Effector memory CD4-positive, alpha-beta T cell (primary cell): Measurements from ENCODE around the gene BCL2L13.
A peak's percentile ranks its signal among the peaks of the same experiment; 100 is the strongest.

Source experiments
- DNase-seq, 3 donors: peaks; one replicate each; pipeline ENCODE4 v3.0.0-alpha.2; 2020
- H3K27ac ChIP-seq: 2 replicates; pipeline ENCODE4 v1.7.0; 2013; ENCODE audit warnings: mild to moderate bottlenecking, low read length, moderate library complexity; ENCODE audit not compliant: insufficient read depth, poor library complexity, severe bottlenecking
- H3K27me3 ChIP-seq: replicated peaks from 2 replicates; pipeline ENCODE4 v1.7.0; 2013; ENCODE audit warnings: mild to moderate bottlenecking, low read length; ENCODE audit not compliant: insufficient read depth, control insufficient read depth, poor library complexity, severe bottlenecking
- H3K36me3 ChIP-seq: 2 replicates; pipeline ENCODE4 v1.7.0; 2013; ENCODE audit warnings: mild to moderate bottlenecking, low read length, moderate library complexity; ENCODE audit not compliant: control insufficient read depth, insufficient read depth
- H3K4me1 ChIP-seq: 2 replicates; pipeline ENCODE4 v1.7.0; 2013; ENCODE audit warnings: low read length, mild to moderate bottlenecking; ENCODE audit not compliant: control insufficient read depth, insufficient read depth, poor library complexity, severe bottlenecking
- H3K4me3 ChIP-seq: 2 replicates; pipeline ENCODE4 v1.7.0; 2013; ENCODE audit warnings: low read length, low read depth, mild to moderate bottlenecking; ENCODE audit not compliant: insufficient read depth, poor library complexity, severe bottlenecking
- H3K9me3 ChIP-seq: 2 replicates; pipeline ENCODE4 v1.7.0; 2013; ENCODE audit warnings: mild to moderate bottlenecking, low read length, moderate library complexity; ENCODE audit not compliant: control insufficient read depth

Gene BCL2L13

DNA sequence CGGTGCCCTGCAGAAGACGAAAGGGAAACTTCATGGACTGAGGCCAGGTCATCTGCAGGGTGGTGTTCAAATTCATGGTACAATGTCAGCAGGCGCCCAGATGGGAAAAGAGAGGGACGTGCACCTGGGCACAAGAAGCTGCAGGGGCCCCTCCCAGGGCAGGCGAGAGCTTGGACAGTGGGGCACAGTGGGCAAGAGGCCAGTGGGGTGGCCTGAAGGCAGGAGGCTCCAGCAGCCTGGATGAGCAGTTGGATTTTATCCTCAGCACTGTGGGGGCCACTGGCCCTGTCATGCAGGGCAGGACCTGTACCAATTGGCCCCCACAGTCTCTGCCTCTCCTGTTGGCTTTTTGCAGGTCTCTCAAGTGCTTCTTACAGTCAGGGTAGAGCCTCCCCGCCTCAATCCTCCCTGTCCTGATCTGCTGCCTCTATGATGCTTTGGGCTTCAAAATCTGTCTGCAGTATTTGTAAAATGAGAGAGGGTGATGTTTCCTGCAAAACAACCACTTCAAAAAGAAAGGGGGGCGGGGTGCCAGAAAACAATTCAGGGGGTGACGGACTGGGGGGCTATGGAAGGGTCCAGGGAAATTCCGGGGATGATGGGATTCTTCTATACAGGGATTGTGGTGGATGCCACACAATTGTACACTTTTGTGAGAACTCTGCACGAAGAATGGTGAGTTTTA lies 137.4 kb downstream of the BCL2L13 start:
- H3K4me3 ChIP-seq: no peak overlapping the region
- H3K4me1 ChIP-seq: peaks cover 74% of the 10 kb centered on the region
- peak overlapping the region; percentile 95 for H3K27ac ChIP-seq
- H3K9me3 ChIP-seq: no peaks in the 10 kb centered on the region
- DNase-seq: no peak
- no peaks in the 10 kb centered on the region for H3K27me3 ChIP-seq
- H3K36me3 ChIP-seq: no peaks in the 10 kb centered on the region

DNA sequence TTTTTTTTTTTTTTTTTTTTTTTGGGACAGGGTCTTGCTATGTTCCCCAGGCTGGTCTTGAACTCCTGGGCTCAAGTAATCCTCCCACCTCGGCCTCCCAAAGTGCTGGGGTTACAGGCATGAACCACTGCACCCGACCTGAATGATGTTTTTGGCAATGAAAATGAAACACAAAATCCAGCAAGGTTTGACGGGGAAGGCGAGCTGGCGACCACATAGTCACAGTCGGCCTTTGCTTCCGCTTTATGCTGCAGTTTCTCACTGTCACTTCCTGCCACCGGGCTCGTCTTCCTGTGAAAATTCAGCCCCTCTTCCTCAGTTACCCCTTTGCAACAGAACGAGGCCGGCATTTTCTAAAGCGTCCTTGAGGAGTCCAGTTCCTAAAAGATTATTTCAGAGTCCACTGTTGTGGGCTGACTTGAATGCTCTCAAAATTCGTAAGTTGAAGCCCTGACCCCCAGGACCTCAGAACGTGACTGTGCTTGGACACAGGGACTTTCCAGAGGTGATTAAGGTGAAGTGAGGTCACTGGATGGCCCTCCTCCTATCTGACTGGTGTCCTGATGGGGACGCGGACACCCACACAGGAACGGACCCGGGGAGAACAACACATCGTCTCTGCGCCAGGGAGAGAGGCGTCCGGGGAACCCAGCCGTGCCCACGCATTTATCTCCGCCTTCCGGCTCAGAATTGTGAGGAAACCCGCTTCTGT lies 138.6 kb downstream of the BCL2L13 start:
- no peaks in the 10 kb centered on the region for H3K27me3 ChIP-seq
- H3K4me1 ChIP-seq: peaks cover 77% of the 10 kb centered on the region
- peak overlapping the region; percentile 82 for H3K4me3 ChIP-seq
- H3K27ac ChIP-seq: peak overlapping the region; percentile 95
- no peaks in the 10 kb centered on the region for H3K9me3 ChIP-seq
- H3K36me3 ChIP-seq: no peaks in the 10 kb centered on the region
- DNase-seq: peak; percentile 51 to 61 (median 55)

DNA sequence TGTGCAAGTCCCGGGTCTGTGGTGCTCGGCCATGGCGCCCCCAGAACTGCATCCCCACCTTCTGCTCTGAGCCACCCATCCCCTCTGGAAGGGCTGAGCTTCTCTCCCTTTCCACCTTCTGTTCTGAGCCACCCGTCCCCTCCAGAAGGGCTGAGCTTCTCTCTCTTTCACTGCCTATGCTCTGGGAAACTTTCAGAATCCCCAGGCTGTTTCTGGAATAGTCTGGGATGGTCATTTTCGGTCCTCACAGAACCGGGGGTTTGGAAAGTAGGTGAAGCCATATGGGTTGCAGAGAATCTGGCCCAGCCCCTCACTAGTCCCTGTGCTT lies 139.1 kb downstream of the BCL2L13 start:
- DNase-seq: no peak
- no peaks in the 10 kb centered on the region for H3K27me3 ChIP-seq
- no peaks in the 10 kb centered on the region for H3K36me3 ChIP-seq
- H3K9me3 ChIP-seq: no peaks in the 10 kb centered on the region
- H3K4me3 ChIP-seq: peak overlapping the region; percentile 82
- peaks cover 71% of the 10 kb centered on the region for H3K4me1 ChIP-seq
- peak overlapping the region; percentile 95 for H3K27ac ChIP-seq

- H3K36me3 ChIP-seq: no peaks in the 10 kb centered on the region
- H3K27ac ChIP-seq: peak overlapping the region; percentile 95
- H3K4me1 ChIP-seq: peaks cover 63% of the 10 kb centered on the region
These were observed 139.9 kb downstream of the BCL2L13 start for GRCh38 chr22:17778412-17778976.

DNA sequence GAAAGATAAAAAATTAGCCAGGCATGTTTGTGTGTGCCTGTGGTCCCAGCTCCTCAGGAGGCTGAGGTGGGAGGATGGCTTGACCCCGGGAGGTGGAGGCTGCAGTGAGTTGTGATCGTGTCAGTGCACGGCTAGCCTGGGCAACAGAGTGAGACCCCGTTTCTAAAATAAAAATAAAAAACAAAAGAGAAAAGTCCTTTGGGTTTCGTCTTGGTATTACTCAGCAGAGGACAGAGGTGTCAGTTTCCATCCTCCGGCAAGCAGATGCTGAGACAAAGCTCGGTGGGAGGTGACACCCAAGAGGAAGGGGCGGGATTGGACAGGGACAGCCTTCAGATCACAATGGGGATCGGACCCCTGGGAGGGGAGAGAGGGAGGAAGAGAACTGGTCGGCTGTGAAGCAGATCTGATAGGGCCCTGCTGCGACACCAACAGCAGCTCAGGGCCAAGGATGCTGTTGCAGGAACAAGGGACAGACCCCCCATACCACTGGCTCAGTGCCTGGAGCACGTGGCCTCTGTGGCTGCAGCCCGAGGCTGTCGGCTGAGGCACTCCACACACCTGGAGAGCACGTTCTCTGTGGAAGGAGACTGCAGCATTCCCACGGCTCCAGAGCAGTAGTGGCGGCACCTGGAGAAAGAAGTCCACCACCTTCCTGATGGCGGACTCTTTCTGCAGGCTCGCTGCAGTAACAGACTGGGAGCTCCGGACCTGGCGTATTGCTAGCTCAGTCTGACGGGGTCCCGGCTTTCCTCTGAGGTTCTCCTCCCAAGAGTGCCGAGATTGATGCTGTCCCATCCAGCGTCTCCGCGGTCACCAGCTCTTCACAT lies 140.9 kb downstream of the BCL2L13 start:
- H3K4me3 ChIP-seq: no peak overlapping the region
- H3K27ac ChIP-seq: no peak overlapping the region
- no peak for DNase-seq
- H3K4me1 ChIP-seq: peaks cover 61% of the 10 kb centered on the region
- no peaks in the 10 kb centered on the region for H3K36me3 ChIP-seq
- H3K27me3 ChIP-seq: no peaks in the 10 kb centered on the region
- H3K9me3 ChIP-seq: no peaks in the 10 kb centered on the region

More at GRCh38 chr22:17778412-17778976, 139.9 kb downstream of the BCL2L13 start:
- no peaks in the 10 kb centered on the region for H3K27me3 ChIP-seq
- no peak for DNase-seq
- H3K4me3 ChIP-seq: peak overlapping the region; percentile 82
- no peaks in the 10 kb centered on the region for H3K9me3 ChIP-seq

DNA sequence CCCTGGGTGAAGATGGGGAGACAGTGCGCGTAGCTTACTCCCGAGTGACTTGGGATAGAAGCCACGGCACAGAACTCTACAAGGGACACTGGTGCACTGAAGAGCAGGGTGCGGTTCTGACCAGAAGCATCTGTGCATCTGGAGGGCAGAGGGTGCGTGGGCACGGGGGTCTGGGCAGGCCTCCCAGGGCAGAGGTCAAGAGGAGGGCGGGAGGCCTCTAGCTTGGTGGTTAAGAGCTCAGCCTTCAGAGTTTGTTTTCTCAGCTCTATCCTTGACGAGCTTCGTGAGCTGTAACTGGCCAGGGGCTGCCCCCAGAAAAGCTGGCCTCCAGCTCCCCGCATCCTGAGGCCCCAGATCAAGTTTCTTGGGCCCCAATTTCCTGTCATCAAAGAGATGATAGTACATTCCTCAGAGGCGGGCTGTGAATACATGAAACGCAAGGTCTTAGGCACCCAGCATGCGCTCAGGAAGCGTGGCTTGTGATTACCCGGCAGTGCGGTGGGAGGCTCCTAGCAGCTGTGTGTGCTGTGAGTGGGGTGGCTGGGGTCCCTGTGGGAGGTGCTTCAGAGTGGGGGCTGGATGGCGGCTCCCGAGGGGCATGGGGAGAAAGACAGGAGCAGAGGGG lies 141.7 kb downstream of the BCL2L13 start:
- Histone ChIP-seq H3K27me3 (no peaks in the 10 kb centered on the region), H3K4me1 (peaks cover 54% of the 10 kb centered on the region), H3K27ac (no peak overlapping the region), H3K4me3 (no peak overlapping the region), H3K36me3 (no peaks in the 10 kb centered on the region), H3K9me3 (no peaks in the 10 kb centered on the region)
- no peak for DNase-seq
